Neural progenitor cell (in vitro differentiated cells): ENCODE data around the gene TRAF7.

Experiments
- EZH2phosphoT487 ChIP-seq: fragments of 200-600 bp; sonication (generic); IDR thresholded peaks from 2 replicates; pipeline ENCODE4 v1.6.1; 2017; ENCODE audit warnings: antibody characterized with exemption
- TF ChIP-seq, protein P1 (sequence below): fragments of 200-600 bp; sonication (generic); IDR thresholded peaks from 2 replicates; pipeline ENCODE4 v1.5.1; 2017; ENCODE audit warnings: antibody characterized with exemption, mild to moderate bottlenecking

DNA sequence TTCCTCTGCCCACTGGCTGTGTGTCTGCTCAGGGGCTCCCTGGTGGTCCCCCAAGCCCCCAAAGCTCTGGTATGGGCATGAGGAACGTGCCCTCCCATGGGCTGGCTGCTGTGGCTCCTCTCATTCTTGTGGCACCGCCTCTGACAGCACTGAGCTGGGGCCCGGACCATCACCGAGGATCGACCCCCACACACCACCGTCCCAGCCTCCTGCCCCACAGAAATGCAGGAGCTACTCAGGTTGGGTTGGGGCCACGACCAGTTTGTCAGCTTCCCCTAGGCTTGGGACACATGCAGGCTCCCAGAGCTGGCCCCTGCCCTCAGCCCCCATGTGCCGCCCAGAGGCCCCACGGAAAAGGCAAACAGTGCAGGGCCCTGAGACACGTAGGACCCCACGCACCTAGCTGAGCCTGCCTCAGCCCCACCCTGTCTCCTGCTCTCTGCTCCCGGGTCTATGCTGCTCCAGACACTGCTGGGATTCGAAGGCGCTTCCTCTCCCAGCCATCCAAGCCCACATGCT, 44.1 kb downstream of the TRAF7 start:
- TF ChIP-seq, protein P1, sequence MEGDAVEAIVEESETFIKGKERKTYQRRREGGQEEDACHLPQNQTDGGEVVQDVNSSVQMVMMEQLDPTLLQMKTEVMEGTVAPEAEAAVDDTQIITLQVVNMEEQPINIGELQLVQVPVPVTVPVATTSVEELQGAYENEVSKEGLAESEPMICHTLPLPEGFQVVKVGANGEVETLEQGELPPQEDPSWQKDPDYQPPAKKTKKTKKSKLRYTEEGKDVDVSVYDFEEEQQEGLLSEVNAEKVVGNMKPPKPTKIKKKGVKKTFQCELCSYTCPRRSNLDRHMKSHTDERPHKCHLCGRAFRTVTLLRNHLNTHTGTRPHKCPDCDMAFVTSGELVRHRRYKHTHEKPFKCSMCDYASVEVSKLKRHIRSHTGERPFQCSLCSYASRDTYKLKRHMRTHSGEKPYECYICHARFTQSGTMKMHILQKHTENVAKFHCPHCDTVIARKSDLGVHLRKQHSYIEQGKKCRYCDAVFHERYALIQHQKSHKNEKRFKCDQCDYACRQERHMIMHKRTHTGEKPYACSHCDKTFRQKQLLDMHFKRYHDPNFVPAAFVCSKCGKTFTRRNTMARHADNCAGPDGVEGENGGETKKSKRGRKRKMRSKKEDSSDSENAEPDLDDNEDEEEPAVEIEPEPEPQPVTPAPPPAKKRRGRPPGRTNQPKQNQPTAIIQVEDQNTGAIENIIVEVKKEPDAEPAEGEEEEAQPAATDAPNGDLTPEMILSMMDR, result no peak
- no peak for TF ChIP-seq EZH2phosphoT487
